Epithelial cell of esophagus (primary cell): Measurements from ENCODE around the gene RC3H2.
"Not testable (repeated sequence)": the region's sequence is repeated elsewhere in the genome, so short reads cannot be mapped to it uniquely, and the experiment has no call there.

Experiments used
- DNase-seq: peaks from one replicate; pipeline ENCODE4 v3.0.0; 2010; ENCODE audit warnings: low read depth
- H3K4me3 ChIP-seq: 2 replicates; pipeline ENCODE4 v1.5.1; 2011; ENCODE audit warnings: mild to moderate bottlenecking, low read length, control low read depth
- CTCF ChIP-seq: IDR thresholded peaks from 2 replicates; pipeline ENCODE4 v1.5.1; 2011; ENCODE audit warnings: low read depth, mild to moderate bottlenecking, low read length, control low read depth, inconsistent platforms; ENCODE audit not compliant: insufficient read depth; ENCODE audit errors: missing control alignments

RC3H2 gene

GRCh38 chr9:122844137-122844536 is 61.0 kb downstream of the RC3H2 start:
- TF ChIP-seq CTCF, result no peak
- H3K4me3 ChIP-seq, result no peak overlapping the region
- no peak for DNase-seq

DNA sequence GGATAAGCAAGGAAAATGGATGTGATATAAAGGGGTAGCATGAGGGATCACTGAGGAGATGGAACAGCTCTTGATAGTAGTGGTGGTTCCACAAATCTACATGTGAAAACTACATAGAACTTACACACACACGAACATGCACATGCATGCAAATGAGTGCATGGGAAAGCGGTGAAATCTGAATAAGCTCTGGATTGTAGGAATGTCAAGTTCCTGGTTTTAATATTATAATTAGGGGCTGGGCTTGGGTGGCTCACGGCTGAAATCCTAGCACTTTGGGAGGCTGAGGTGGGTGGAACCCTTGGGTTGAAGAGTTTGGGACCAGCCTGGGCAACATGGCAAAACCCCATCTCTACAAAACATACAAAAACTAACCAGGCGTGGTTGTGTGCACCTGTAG is 63.7 kb downstream of the RC3H2 start:
- H3K4me3 ChIP-seq, result no peak overlapping the region
- no peak for TF ChIP-seq CTCF

DNA sequence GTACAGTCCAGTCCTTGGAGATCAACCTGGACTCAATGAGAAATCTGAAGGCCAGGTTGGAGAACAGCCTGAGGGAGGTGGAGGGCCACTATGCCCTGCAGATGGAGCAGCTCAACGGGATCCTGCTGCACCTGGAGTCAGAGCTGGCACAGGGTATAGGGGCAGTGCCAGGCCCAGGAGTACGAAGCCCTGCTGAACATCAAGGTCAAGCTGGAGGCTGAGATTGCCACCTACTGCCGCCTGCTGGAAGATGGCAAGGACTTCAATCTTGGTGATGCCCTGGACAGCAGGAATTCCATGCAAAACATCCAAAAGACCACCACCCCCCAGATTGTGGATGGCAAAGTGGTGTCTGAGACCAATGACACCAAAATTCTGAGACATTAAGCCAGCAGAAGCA is 66.7 kb downstream of the RC3H2 start:
- not testable (repeated sequence) for DNase-seq

More for the DNA sequence above, 63.7 kb downstream of the RC3H2 start:
- no peak for DNase-seq

DNA sequence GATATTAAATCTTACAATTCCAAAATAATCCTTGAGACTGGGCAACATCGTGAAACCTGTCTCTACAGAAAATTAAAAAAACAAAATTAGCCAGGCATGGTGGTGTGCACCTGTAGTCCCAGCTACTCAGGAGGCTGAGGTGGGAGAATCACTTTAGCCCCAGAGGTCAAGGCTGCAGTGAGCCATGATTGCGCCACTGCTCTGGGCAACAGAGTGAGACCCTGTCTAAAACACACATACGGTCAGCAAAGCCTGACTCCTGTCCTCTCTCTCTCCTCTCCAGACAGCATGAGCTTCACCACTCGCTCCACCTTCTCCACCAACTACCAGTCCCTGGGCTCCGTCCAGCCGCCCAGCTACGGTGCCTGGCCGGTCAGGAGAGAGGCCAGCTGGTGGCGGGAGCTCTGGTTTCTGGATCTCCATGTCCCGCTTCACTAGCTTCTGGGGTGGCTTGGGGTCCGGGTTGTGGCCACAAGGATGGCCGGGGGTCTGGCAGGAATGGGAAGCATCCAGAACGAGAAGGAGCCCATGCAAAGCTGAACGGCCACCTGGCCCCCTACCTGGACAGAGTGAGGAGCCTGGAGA is 67.8 kb downstream of the RC3H2 start:
- no peak overlapping the region for H3K4me3 ChIP-seq
- no peak for TF ChIP-seq CTCF
- DNase-seq, result no peak

More for the DNA sequence above, 66.7 kb downstream of the RC3H2 start:
- not testable (repeated sequence) for H3K4me3 ChIP-seq

DNA sequence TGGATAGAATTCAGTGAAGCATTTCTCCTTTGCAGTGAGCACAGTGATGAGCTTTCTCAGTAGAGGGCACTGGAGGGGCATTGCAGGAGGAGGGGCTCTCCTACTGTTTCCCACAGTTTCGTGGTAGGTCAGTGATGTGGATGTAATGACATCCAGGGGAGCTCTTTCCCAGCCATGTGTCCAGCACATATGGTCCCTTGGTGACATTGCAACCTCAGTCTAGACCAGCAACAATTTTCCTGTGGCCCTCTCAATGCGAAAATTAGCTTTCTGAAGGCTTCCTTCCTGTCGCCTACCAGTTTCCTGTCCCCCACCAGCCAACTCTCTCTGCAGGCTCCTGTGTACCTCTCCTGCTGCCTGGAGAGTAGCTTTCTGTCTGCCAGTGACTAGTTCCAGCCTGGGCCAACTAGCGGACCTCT is 69.8 kb downstream of the RC3H2 start:
- H3K4me3 ChIP-seq, result no peak overlapping the region
- no peak for TF ChIP-seq CTCF
- no peak for DNase-seq

- no peak overlapping the region for H3K4me3 ChIP-seq
- TF ChIP-seq CTCF, result no peak
- DNase-seq, result no peak
Measured at GRCh38 chr9:122832194-122832593, 73.0 kb downstream of the RC3H2 start.

DNA sequence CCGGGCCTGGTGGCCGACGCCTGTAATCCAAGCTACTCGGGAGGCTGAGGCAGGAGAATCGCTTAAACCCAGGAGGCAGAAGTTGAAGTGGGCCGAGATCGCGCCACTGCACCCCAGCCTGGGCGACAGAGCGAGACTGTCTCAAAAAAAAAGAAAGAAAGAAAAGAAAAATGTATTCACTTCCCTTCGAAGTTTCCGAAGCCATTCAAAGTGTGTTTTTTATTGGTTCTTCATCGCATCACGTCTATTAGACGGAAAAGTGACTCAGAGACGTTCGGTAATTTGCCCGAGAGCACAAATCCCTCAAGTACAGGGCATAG is 76.2 kb downstream of the RC3H2 start:
- not testable (repeated sequence) for DNase-seq
- H3K4me3 ChIP-seq, result peak overlapping the region; percentile 99

GRCh38 chr9:122827761-122828093 is 77.4 kb downstream of the RC3H2 start:
- TF ChIP-seq CTCF, result no peak
- DNase-seq, result no peak
- H3K4me3 ChIP-seq, result peak overlapping the region; percentile 99
